Transverse colon (tissue), 4 donors: ENCODE results near the gene SNAI3.

Experiments used
- CTCF ChIP-seq, 5 experiments: fragments of 200-600 bp in 3 of 5; fragments of 450-650 bp in 2 of 5; sonication (generic) in 3 of 5; IDR thresholded peaks; 1 replicate in 2 of 5; 2 replicates in 3 of 5; pipeline ENCODE4 v1.5.1; 2016 to 2017; ENCODE audit warnings: antibody characterized with exemption in 5 of 5, inconsistent platforms in 3 of 5, mild to moderate bottlenecking in 2 of 5, moderate library complexity in 1 of 5
- POLR2A ChIP-seq: fragments of 450-650 bp; IDR thresholded peaks from one replicate; pipeline ENCODE4 v1.6.1; 2016; ENCODE audit warnings: antibody characterized with exemption, mild to moderate bottlenecking, moderate library complexity
- POLR2AphosphoS5 ChIP-seq, 3 donors: sonication (generic); formaldehyde crosslinking; IDR thresholded peaks; one replicate each; pipeline ENCODE4 v1.6.1; 2016; ENCODE audit warnings: antibody characterized with exemption in 3 of 3

GRCh38 chr16:88699180-88699579 is 12.9 kb upstream of the SNAI3 start:
- TF ChIP-seq POLR2A (no peak), POLR2AphosphoS5 (IDR thresholded peaks at IDR 0.05) (no peak), CTCF (IDR thresholded peaks at IDR 0.05) (no peak)
